ENCODE results near the gene AGAP5. TPM values are rescaled to one million over a fixed set of nuclear protein-coding genes. Genes with fewer than 3 reads are reported as not detected.

Gene AGAP5
- total and polyA plus RNA-seq, 2 of the 13 experiments (the other 11 are each of a cell fraction or from before 2014, with no cell fraction given): 5.3 to 7.9 TPM

DNA sequence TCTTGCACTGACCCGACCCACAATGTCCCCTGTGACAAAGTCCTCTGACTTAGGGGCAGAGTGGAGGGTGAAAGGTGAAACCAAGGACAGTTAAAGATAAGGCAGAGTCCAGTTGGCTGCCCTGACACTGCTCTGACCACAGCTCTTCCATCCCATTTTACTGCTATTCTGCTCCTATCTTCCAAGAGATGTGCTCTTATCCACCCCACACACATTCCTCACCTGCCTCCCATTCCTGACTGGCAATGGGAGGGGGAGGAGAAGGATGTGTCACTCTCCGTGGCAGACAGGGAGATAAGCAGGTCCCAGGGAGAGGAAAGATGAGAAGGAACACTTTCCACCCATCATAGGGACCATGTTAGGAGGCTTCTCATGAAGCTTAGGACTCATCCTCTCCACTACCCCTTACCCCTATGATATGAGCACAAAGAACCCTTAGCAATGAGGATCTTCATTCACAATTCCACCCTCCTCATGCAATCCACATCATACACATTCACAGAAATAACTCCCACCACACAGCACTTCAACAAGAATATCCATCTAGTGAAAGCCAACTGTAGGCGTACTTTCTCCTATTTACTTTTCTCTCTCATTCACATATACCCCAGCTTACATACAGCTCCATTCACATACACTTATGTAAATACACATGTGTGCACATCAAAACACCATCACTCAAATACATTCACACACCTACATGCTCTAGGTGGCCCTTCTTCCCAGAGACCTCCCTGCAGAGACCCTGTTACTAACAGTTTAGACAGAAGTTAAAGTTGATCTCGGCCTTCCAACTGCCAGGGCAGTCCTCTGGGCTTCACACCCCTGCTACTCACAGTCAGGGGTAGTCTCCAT, 48.7 kb downstream of the AGAP5 start:
- H3K9me3 ChIP-seq (ENCODE audit: low read length): no peaks in the 10 kb centered on the region
- peak; percentile 41 for DNase-seq (ENCODE audit: low spot score)
- ChIA-PET POLR2A (no interaction called here), CTCF (ENCODE audit: low intra/inter-chr PET ratio, low total read pairs) (no interaction called here)
- H3K4me3 ChIP-seq (replicated peaks in 1 of 3; ENCODE audit: insufficient read depth in 1 of 3, low read depth in 2 of 3, low read length in 3 of 3): no peak overlapping the region
- H3K9ac ChIP-seq (ENCODE audit: insufficient read depth, low read depth, low read length): no peak overlapping the region
- intact Hi-C loops (cut with micrococcal nuclease; ENCODE audit: unreplicated experiment): no loop called here
- H3K4me2 ChIP-seq (ENCODE audit: low read depth, low read length): no peak overlapping the region
- H3K79me2 ChIP-seq (ENCODE audit: insufficient read depth, low read length): no peaks in the 10 kb centered on the region
- H3K27ac ChIP-seq (ENCODE audit: extremely low read length, insufficient read depth, low read length): no peak overlapping the region
- FAIRE-seq: no peak
- no peak overlapping the region for H2AFZ ChIP-seq (ENCODE audit: low read length)
- peaks cover 27% of the 10 kb centered on the region for H3K4me1 ChIP-seq (ENCODE audit: insufficient read depth, low read length)
- peaks cover 3 to 4% of the 10 kb centered on the region in 2 experiments; a peak in 1 of 5 replicates for H3K27me3 ChIP-seq (ENCODE audit: control insufficient read depth in 1 of 2, insufficient read depth in 2 of 2, low read length in 2 of 2)
- 10% methylated on average over 4 of the region's 4 CpGs for WGBS (ENCODE audit: low lambda C conversion rate)
- in situ Hi-C loops (cut with HindIII; ENCODE audit: extremely low pct_ligation_motif_present, low pct_unique_long_range_greater_than_20kb): loop anchor here (25.0 kb wide), 1 partner anchor 387 kb away; the partner anchor contains the start of gene MRPS16
- peak; percentile 17 for ATAC-seq
- no peaks in the 10 kb centered on the region for H3K36me3 ChIP-seq (replicated peaks in 1 of 2; ENCODE audit: control insufficient read depth in 1 of 2, insufficient read depth in 2 of 2, low read length in 2 of 2)
- BruUV-seq (replicated peaks): no TSS peak
- TF ChIP-seq ZNF446 (CRISPR knock-in tag; IDR thresholded peaks at IDR 0.05) (no peak), HOXA7 (CRISPR knock-in tag; IDR thresholded peaks at IDR 0.05) (no peak), HNF4A (CRISPR knock-in tag; IDR thresholded peaks at IDR 0.05) (peak; percentile 7; the same call in 1 of the 2 replicates), ESRRA (CRISPR knock-in tag; IDR thresholded peaks at IDR 0.05; ENCODE audit: low read depth) (peak; percentile 86)
- TF ChIP-seq, protein P1, sequence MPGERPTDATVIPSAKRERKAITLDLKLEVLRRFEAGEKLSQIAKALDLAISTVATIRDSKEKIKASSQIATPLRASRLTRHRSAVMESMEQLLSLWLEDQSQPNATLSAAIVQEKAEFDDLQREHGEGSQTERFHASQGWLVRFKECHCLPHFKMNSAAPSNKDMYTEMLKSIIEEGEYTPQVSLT (CRISPR knock-in tag; IDR thresholded peaks at IDR 0.05; ENCODE audit: borderline replicate concordance, low read depth): no peak
- TF ChIP-seq, protein P2, sequence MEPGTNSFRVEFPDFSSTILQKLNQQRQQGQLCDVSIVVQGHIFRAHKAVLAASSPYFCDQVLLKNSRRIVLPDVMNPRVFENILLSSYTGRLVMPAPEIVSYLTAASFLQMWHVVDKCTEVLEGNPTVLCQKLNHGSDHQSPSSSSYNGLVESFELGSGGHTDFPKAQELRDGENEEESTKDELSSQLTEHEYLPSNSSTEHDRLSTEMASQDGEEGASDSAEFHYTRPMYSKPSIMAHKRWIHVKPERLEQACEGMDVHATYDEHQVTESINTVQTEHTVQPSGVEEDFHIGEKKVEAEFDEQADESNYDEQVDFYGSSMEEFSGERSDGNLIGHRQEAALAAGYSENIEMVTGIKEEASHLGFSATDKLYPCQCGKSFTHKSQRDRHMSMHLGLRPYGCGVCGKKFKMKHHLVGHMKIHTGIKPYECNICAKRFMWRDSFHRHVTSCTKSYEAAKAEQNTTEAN (CRISPR knock-in tag; conservative IDR thresholded peaks at IDR 0.05): no peak
- no peaks in the 10 kb centered on the region for H4K20me1 ChIP-seq (ENCODE audit: insufficient read depth, low read length)

Data from HepG2 (cell line).